AML-193 (cell line): ENCODE results near the gene FOXC2.
A peak's percentile ranks its signal among the peaks of the same experiment; 100 is the strongest.

ENCODE experiments used
- DNase-seq, 2 experiments: peaks; one replicate each; lab custom pipeline; 2025; lab: John Stamatoyannopoulos, UW

The FOXC2 gene

GRCh38 chr16:86566601-86566965, at the start of gene FOXC2:
FOXC2 (plus strand) TSS chr16:86566829; CDS start chr16:86567336, 507 bp downstream.
- no peak for DNase-seq

GRCh38 chr16:86517033-86517432, 49.6 kb upstream of the FOXC2 start:
- no peak for DNase-seq

- DNase-seq: peak in 1 of 2 experiments; percentile 9
These were observed 48.9 kb upstream of the FOXC2 start for GRCh38 chr16:86517652-86518258.

- DNase-seq: no peak
These were observed 47.5 kb upstream of the FOXC2 start for GRCh38 chr16:86519007-86519648.

GRCh38 chr16:86519649-86520316, 46.8 kb upstream of the FOXC2 start:
- DNase-seq: peak in 1 of 2 experiments; percentile 3

GRCh38 chr16:86520317-86521210, 46.1 kb upstream of the FOXC2 start:
- no peak for DNase-seq

- no peak for DNase-seq
These were observed 45.1 kb upstream of the FOXC2 start for GRCh38 chr16:86521236-86522197.

- DNase-seq: no peak
These were observed 44.0 kb upstream of the FOXC2 start for GRCh38 chr16:86522634-86523033.

- DNase-seq: no peak
These were observed 43.4 kb upstream of the FOXC2 start for GRCh38 chr16:86523166-86523740.

- no peak for DNase-seq
These were observed 42.6 kb upstream of the FOXC2 start for GRCh38 chr16:86524029-86524428.

- no peak for DNase-seq
These were observed 40.9 kb upstream of the FOXC2 start for GRCh38 chr16:86525696-86526095.

GRCh38 chr16:86527366-86527765, 39.3 kb upstream of the FOXC2 start:
- DNase-seq: no peak

- DNase-seq: no peak
These were observed 38.3 kb upstream of the FOXC2 start for GRCh38 chr16:86528061-86528929.

GRCh38 chr16:86529160-86529559, 37.5 kb upstream of the FOXC2 start:
- no peak for DNase-seq

- no peak for DNase-seq
These were observed 36.1 kb upstream of the FOXC2 start for GRCh38 chr16:86530251-86531190.

- DNase-seq: no peak
These were observed 35.5 kb upstream of the FOXC2 start for GRCh38 chr16:86531191-86531545.

- no peak for DNase-seq
These were observed 34.7 kb upstream of the FOXC2 start for GRCh38 chr16:86531641-86532525.

- no peak for DNase-seq
These were observed 34.2 kb upstream of the FOXC2 start for GRCh38 chr16:86532526-86532815.
